ACC112 (cell line): ENCODE data around the gene ITPRIP.

Experiments
- H2AFZ ChIP-seq: fragments of 200-600 bp; sonication (generic); one replicate; pipeline ENCODE4 v1.6.0; 2017; ENCODE audit warnings: antibody characterized with exemption, low read length; ENCODE audit not compliant: unreplicated experiment
- H3K27ac ChIP-seq: fragments of 200-600 bp; sonication (generic); 2 replicates; pipeline ENCODE4 v1.5.1; 2014; ENCODE audit warnings: low read depth, mild to moderate bottlenecking, antibody characterized with exemption, low read length, moderate library complexity
- H3K27me3 ChIP-seq: fragments of 200-600 bp; sonication (generic); 2 replicates; pipeline ENCODE4 v1.6.1; 2014; ENCODE audit warnings: mild to moderate bottlenecking, antibody characterized with exemption, low read length, moderate library complexity, mixed read lengths; ENCODE audit not compliant: insufficient read depth
- H3K36me3 ChIP-seq: fragments of 200-600 bp; sonication (generic); 2 replicates; pipeline ENCODE4 v1.6.1; 2016; ENCODE audit warnings: mild to moderate bottlenecking, antibody characterized with exemption, low read length, moderate library complexity, mixed read lengths; ENCODE audit not compliant: insufficient read depth
- H3K4me1 ChIP-seq: fragments of 200-600 bp; sonication (generic); one replicate; pipeline ENCODE4 v1.6.1; 2016; ENCODE audit warnings: low read length, mixed read lengths; ENCODE audit not compliant: insufficient read depth, unreplicated experiment, control insufficient read depth
- H3K4me3 ChIP-seq: fragments of 200-600 bp; sonication (generic); 2 replicates; pipeline ENCODE4 v1.5.1; 2014; ENCODE audit warnings: mild to moderate bottlenecking, low read depth, low read length
- H3K79me2 ChIP-seq: fragments of 200-600 bp; sonication (generic); one replicate; pipeline ENCODE4 v1.6.0; 2016; ENCODE audit warnings: low read length; ENCODE audit not compliant: control insufficient read depth, unreplicated experiment, insufficient read depth

ITPRIP gene

DNA sequence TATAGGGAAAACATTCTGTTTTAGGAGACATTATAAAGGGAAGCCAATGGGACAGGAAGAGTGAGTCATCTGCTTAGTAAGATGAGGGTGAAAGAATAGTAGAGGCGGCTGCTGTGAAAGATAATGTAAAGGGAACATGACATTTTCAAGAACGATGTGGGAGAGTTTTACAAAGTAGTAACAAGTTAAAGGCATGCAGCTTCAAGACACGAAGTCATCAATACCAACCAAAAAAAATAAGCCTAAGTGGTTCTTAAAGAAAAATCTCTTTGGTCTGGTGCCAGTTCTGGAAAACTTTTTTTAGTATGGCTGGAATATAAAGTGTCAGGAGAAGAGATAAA, 77.5 kb downstream of the ITPRIP start:
- peaks cover 61% of the 10 kb centered on the region for H3K36me3 ChIP-seq
- H3K27ac ChIP-seq, result peak overlapping the region; percentile 96
- H3K27me3 ChIP-seq, result no peaks in the 10 kb centered on the region
- H3K79me2 ChIP-seq, result peaks cover 77% of the 10 kb centered on the region
- H3K4me3 ChIP-seq, result peak overlapping the region; percentile 36
- H2AFZ ChIP-seq, result no peak overlapping the region
- peaks cover 60% of the 10 kb centered on the region for H3K4me1 ChIP-seq

DNA sequence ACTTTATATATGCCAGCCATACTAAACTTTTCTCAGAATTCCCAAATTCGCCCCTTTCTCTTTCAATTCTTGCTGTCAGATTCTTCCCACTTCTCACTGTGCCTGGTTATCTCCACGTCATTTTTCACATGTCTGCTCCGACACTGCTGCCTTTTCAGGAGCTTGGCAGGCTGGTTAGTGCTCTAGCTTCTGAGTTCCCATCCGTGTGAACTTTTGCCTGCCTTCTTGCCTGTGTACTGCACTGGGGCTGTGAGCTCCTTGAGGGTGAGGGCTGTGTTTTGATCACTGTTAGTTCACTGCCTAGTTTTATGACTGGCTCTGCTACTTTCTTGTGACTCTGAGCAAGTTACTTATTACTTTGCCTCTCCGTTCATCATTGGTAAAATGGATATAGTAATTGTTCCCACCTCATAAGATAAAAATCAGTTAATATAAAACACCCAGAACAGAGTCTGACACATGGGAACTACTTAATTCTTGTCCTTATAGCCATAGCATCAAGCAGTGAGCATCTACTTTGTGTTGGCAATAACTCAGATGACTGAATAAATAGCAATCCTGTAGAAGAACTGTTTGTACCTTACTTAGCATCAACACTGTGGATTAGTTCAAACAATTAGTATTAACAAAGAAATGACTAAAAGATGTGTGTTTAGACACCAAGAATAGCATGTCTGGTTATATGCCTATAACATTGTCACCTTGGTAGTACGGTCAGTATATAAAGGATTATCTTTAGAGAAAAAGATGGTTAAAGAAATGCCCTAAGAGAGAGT, 78.1 kb downstream of the ITPRIP start:
- peak overlapping the region; percentile 96 for H3K27ac ChIP-seq
- H2AFZ ChIP-seq, result no peak overlapping the region
- peaks cover 83% of the 10 kb centered on the region for H3K79me2 ChIP-seq
- peak overlapping the region; percentile 36 for H3K4me3 ChIP-seq
- peaks cover 55% of the 10 kb centered on the region for H3K36me3 ChIP-seq
- H3K4me1 ChIP-seq, result peaks cover 60% of the 10 kb centered on the region
- no peaks in the 10 kb centered on the region for H3K27me3 ChIP-seq
